ENCODE data around the gene SETBP1. TPM values are rescaled to one million over a fixed set of nuclear protein-coding genes. Genes with fewer than 3 reads are reported as not detected.
A peak's percentile ranks its signal among the peaks of the same experiment; 100 is the strongest.

The SETBP1 gene
- polyA plus RNA-seq, 1 experiment: 0.71 TPM

DNA sequence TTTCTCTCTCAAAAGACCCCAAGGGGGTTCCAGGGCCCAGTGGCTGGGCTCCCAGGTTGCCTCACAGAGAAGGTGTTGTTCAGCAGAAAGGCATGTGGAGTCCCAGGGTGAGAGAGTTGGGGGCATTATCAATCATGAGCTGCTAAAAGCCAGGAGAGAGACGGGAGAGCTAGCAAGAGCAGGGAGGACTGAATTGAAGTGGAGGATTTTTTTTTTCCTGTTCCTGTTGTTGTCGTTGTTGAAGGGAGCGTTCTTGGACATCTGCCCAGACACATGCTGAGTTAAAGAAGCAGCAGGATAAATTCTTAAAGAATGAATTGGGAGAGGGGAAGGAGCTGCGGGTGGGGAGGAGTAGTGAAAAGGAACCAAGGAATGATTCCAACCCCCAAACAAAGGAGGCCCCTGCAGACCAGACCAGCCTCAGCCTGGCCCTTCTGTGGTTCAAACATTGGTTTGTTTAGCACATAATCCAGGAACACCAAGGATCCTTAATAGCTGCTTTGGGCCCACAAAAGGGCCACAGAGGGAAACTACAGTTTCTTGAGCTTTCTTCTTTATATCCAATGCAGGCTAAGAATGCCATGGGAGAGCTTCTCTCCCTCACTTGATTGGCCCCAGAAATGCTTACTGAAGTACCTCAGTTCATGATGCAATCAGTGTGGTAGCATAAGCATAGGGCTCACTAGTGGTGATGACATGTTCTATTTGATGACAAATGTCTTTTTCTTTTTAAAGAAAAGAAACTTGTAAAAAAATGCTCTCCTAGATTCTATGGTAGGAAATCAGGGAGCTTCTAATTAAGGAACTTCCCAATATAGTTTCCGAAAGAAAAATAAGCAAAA lies 146.0 kb downstream of the SETBP1 start:
- TF ChIP-seq, protein P1, sequence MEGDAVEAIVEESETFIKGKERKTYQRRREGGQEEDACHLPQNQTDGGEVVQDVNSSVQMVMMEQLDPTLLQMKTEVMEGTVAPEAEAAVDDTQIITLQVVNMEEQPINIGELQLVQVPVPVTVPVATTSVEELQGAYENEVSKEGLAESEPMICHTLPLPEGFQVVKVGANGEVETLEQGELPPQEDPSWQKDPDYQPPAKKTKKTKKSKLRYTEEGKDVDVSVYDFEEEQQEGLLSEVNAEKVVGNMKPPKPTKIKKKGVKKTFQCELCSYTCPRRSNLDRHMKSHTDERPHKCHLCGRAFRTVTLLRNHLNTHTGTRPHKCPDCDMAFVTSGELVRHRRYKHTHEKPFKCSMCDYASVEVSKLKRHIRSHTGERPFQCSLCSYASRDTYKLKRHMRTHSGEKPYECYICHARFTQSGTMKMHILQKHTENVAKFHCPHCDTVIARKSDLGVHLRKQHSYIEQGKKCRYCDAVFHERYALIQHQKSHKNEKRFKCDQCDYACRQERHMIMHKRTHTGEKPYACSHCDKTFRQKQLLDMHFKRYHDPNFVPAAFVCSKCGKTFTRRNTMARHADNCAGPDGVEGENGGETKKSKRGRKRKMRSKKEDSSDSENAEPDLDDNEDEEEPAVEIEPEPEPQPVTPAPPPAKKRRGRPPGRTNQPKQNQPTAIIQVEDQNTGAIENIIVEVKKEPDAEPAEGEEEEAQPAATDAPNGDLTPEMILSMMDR (IDR thresholded peaks at IDR 0.05; ENCODE audit: low read depth, low read length): no peak
- ChIA-PET CTCF (interaction anchor here (0.6 to 2.9 kb wide), 3 partner anchors 9 to 386 kb away, joined by 3 to 9 read pairs (median 5); no protein-coding TSS in a partner anchor), POLR2A (no interaction called here)
- Histone ChIP-seq H3K27ac (ENCODE audit: low read depth, low read length) (peak overlapping the region; percentile 66), H3K27me3 (ENCODE audit: control insufficient read depth, insufficient read depth, low read length) (no peaks in the 10 kb centered on the region), H3K4me3 (ENCODE audit: low read depth, low read length) (no peak overlapping the region), H3K9me3 (ENCODE audit: control insufficient read depth, insufficient read depth, low read length) (no peaks in the 10 kb centered on the region)
- peak; percentile 79 for DNase-seq (ENCODE audit: low read depth, low spot score)

DNA sequence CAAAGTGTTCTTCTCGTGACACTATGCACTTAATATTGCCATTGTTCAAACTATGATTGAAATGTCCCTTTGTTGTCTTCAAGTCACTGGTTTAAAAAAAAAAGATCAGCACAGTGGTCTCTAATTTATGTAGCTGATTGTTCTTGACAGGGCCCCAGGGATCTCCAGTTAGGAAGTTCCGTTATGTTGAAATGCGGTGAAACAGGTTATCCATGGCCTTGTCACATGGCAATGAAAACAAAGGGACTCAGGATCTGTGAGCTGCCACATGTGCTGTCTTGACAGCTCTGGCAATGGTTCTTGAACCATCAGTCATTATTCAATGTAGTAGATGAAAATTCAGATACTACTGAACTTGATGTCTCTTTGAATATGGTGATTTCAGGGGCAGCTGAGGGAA lies 147.4 kb downstream of the SETBP1 start:
- POLR2A ChIA-PET: no interaction called here
- H3K27me3 ChIP-seq (ENCODE audit: control insufficient read depth, insufficient read depth, low read length): no peaks in the 10 kb centered on the region
- no peak overlapping the region for H3K4me3 ChIP-seq (ENCODE audit: low read depth, low read length)
- TF ChIP-seq, protein P1 (IDR thresholded peaks at IDR 0.05; ENCODE audit: low read depth, low read length): no peak
- CTCF ChIA-PET: interaction anchor here (2.9 kb wide), 1 partner anchor 7 kb away, joined by 9 read pairs; no protein-coding TSS in a partner anchor
- no peak for DNase-seq (ENCODE audit: low read depth, low spot score)
- no peak overlapping the region for H3K27ac ChIP-seq (ENCODE audit: low read depth, low read length)
- no peaks in the 10 kb centered on the region for H3K9me3 ChIP-seq (ENCODE audit: control insufficient read depth, insufficient read depth, low read length)

DNA sequence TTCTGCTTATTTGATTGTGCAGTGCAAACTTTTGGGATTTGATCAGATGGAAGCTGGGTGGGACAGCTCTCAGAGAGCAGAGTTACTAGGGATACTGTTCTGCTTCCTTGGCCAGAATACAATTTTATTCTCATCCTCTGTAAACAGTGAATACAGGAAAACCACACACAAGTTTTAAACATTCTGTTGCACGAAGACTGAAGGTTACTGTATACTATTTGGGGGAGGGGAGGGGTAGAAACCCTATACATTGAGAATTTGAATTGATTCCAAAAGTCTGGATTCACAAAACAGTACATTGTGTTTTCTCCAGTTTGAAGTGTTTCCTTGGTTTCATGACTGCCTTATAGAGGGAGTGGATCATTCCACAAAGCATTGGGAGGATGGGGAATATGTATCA lies 149.9 kb downstream of the SETBP1 start:
- no peak overlapping the region for H3K4me3 ChIP-seq (ENCODE audit: low read depth, low read length)
- CTCF ChIA-PET: interaction anchor here (0.9 kb wide), 1 partner anchor 8 kb away, joined by 4 read pairs; no protein-coding TSS in a partner anchor
- no peak for DNase-seq (ENCODE audit: low read depth, low spot score)

DNA sequence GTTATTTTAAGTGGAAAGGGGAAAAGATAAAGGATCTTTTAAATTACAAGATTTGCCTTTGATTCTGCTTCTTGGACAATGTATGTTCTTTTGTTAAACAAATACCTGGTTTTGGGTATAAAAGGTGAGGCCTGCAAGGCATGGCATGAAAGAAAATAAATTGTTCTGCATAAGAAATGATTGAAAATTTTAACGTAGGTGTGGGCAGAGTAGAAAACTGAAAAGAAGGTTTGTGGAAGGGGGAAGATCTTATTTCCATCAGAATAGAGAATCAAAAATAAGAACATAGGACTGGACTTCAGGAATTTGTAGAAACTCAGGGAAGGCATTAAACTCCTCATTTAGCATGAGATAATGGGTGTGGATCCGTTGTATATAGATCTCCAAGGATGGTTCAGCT lies 153.1 kb downstream of the SETBP1 start:
- Histone ChIP-seq H3K4me3 (ENCODE audit: low read depth, low read length) (no peak overlapping the region), H3K27ac (ENCODE audit: low read depth, low read length) (no peak overlapping the region), H3K27me3 (ENCODE audit: control insufficient read depth, insufficient read depth, low read length) (no peaks in the 10 kb centered on the region), H3K9me3 (ENCODE audit: control insufficient read depth, insufficient read depth, low read length) (no peaks in the 10 kb centered on the region)
- POLR2A ChIA-PET: no interaction called here
- CTCF ChIA-PET: no interaction called here
- no peak for DNase-seq (ENCODE audit: low read depth, low spot score)
- TF ChIP-seq, protein P1 (IDR thresholded peaks at IDR 0.05; ENCODE audit: low read depth, low read length): no peak

More for the DNA sequence above, 149.9 kb downstream of the SETBP1 start:
- no peaks in the 10 kb centered on the region for H3K9me3 ChIP-seq (ENCODE audit: control insufficient read depth, insufficient read depth, low read length)
- H3K27ac ChIP-seq (ENCODE audit: low read depth, low read length): no peak overlapping the region
- TF ChIP-seq, protein P1 (IDR thresholded peaks at IDR 0.05; ENCODE audit: low read depth, low read length): no peak
- POLR2A ChIA-PET: no interaction called here
- H3K27me3 ChIP-seq (ENCODE audit: control insufficient read depth, insufficient read depth, low read length): no peaks in the 10 kb centered on the region

DNA sequence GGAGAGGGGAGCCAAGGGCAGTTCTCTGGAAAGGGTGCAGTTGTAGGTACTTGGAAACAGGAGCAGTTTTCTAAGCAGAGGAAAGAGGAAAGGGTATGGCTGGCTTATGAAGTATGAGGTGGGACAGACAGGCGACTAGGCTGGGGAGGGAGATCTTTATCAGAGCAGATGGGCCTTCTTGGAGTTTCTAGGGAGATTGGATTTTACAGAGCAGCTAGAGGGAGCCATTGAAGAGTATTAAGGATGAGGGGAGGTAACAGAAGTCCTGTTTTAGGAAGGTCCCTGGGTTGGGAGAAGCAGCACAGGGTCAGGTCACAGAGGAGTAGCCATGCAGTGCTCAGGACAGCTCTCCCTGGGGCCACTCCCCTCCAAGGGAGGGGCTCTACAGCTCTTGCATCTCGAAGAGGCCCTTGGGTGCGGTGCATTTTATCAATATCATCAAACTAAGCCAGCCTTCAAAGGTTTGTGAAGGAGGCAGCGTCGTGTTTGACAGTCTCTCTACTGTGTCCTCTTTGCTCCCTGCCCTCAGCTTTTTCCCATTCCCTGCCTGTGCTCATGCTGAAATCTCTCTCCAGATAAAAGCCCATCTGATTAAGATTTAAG lies 154.3 kb downstream of the SETBP1 start:
- no peak for DNase-seq (ENCODE audit: low read depth, low spot score)
- TF ChIP-seq, protein P1 (IDR thresholded peaks at IDR 0.05; ENCODE audit: low read depth, low read length): no peak
- ChIA-PET POLR2A (no interaction called here), CTCF (interaction anchor here (2.5 kb wide), 1 partner anchor 8 kb away, joined by 9 read pairs; no protein-coding TSS in a partner anchor)
- Histone ChIP-seq H3K27ac (ENCODE audit: low read depth, low read length) (no peak overlapping the region), H3K4me3 (ENCODE audit: low read depth, low read length) (no peak overlapping the region), H3K9me3 (ENCODE audit: control insufficient read depth, insufficient read depth, low read length) (no peaks in the 10 kb centered on the region), H3K27me3 (ENCODE audit: control insufficient read depth, insufficient read depth, low read length) (no peaks in the 10 kb centered on the region)

All from AG04450 (cell line).